ENCODE data around the gene ZNF462.

Gene ZNF462

GRCh38 chr9:106877345-106877744, 14.4 kb downstream of the ZNF462 start:
- Histone ChIP-seq H3K36me3 (ENCODE audit: insufficient read depth, low read length) (no peaks in the 10 kb centered on the region), H3K4me1 (ENCODE audit: insufficient read depth, low read length, poor library complexity, severe bottlenecking) (no peaks in the 10 kb centered on the region)

DNA sequence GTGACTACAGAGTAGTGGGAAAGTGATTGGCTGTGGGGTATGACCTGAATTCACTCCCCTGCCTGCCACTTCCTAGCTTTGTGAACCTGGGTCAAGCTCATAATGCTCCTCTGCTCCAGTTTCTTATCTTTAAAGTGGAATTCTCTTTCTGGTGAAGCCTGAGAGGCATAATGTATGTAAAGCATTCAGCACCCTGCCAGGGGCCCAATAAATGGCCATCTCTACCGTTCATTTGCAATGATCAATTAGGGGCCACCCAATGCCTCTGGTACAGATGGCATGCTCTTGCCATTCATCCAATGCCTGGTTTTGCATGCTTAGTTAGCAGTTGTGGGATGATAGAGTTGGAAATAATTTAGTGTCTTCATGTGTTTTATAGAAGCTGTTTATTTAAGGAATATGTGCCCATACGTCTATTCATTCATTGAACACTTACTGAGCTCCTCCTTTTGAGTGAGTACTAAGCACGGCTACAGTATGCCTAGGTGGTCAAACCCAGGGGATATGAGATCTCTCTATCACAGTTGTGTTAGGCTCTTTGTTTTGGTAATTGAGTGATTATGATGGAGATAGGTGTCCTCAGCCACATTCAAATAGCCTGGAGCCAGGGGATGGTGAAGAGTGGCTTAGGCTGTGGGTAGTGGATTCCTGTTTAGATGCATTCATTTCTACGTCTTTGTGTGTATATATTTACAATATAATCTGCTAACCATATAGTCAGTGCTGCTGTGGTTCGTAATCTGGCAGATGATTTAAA, 15.3 kb downstream of the ZNF462 start:
- TF ChIP-seq, protein P1, sequence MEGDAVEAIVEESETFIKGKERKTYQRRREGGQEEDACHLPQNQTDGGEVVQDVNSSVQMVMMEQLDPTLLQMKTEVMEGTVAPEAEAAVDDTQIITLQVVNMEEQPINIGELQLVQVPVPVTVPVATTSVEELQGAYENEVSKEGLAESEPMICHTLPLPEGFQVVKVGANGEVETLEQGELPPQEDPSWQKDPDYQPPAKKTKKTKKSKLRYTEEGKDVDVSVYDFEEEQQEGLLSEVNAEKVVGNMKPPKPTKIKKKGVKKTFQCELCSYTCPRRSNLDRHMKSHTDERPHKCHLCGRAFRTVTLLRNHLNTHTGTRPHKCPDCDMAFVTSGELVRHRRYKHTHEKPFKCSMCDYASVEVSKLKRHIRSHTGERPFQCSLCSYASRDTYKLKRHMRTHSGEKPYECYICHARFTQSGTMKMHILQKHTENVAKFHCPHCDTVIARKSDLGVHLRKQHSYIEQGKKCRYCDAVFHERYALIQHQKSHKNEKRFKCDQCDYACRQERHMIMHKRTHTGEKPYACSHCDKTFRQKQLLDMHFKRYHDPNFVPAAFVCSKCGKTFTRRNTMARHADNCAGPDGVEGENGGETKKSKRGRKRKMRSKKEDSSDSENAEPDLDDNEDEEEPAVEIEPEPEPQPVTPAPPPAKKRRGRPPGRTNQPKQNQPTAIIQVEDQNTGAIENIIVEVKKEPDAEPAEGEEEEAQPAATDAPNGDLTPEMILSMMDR (conservative IDR thresholded peaks at IDR 0.05; ENCODE audit: low read length), result no peak
- no peak for TF ChIP-seq EZH2phosphoT487 (IDR thresholded peaks at IDR 0.05; ENCODE audit: borderline replicate concordance)
- no peaks in the 10 kb centered on the region for H3K36me3 ChIP-seq (ENCODE audit: insufficient read depth, low read length)
- peaks cover 27% of the 10 kb centered on the region; the same call in 1 of the 2 replicates for H3K79me2 ChIP-seq (ENCODE audit: insufficient read depth, low read length)
- peaks cover 42% of the 10 kb centered on the region for H4K20me1 ChIP-seq (ENCODE audit: insufficient read depth, low read length, poor library complexity, severe bottlenecking)
- H3K9me3 ChIP-seq (ENCODE audit: insufficient read depth, low read depth, low read length), result no peaks in the 10 kb centered on the region
- H3K4me3 ChIP-seq (ENCODE audit: low read length, poor library complexity, severe bottlenecking), result no peak overlapping the region
- H3K27me3 ChIP-seq (ENCODE audit: insufficient read depth, low read length, poor library complexity, severe bottlenecking), result peaks cover 21% of the 10 kb centered on the region
- H3K9me2 ChIP-seq (replicated peaks; ENCODE audit: low read depth, low read length), result no peaks in the 10 kb centered on the region
- no peak overlapping the region for H2AFZ ChIP-seq (ENCODE audit: low read length)
- no peaks in the 10 kb centered on the region for H3F3A ChIP-seq (ENCODE audit: low read depth)
- peaks cover 7% of the 10 kb centered on the region for H3K4me1 ChIP-seq (ENCODE audit: insufficient read depth, low read length, poor library complexity, severe bottlenecking)
- H3K4me2 ChIP-seq (ENCODE audit: low read depth, low read length, poor library complexity, severe bottlenecking), result no peak overlapping the region
- no peak overlapping the region for H3K9ac ChIP-seq (ENCODE audit: low read depth, low read length, poor library complexity, severe bottlenecking)

More at GRCh38 chr9:106877345-106877744, 14.4 kb downstream of the ZNF462 start:
- no peak for TF ChIP-seq EZH2phosphoT487 (IDR thresholded peaks at IDR 0.05; ENCODE audit: borderline replicate concordance)
- TF ChIP-seq, protein P1 (conservative IDR thresholded peaks at IDR 0.05; ENCODE audit: low read length), result no peak
- H4K20me1 ChIP-seq (ENCODE audit: insufficient read depth, low read length, poor library complexity, severe bottlenecking), result peaks cover 33% of the 10 kb centered on the region
- H3K79me2 ChIP-seq (ENCODE audit: insufficient read depth, low read length), result peaks cover 27% of the 10 kb centered on the region
- H3K9me2 ChIP-seq (replicated peaks; ENCODE audit: low read depth, low read length), result no peaks in the 10 kb centered on the region
- no peaks in the 10 kb centered on the region for H3F3A ChIP-seq (ENCODE audit: low read depth)
- no peak overlapping the region for H2AFZ ChIP-seq (ENCODE audit: low read length)
- H3K9ac ChIP-seq (ENCODE audit: low read depth, low read length, poor library complexity, severe bottlenecking), result no peak overlapping the region
- H3K27me3 ChIP-seq (ENCODE audit: insufficient read depth, low read length, poor library complexity, severe bottlenecking), result peaks cover 21% of the 10 kb centered on the region
- no peak overlapping the region for H3K4me2 ChIP-seq (ENCODE audit: low read depth, low read length, poor library complexity, severe bottlenecking)
- no peak overlapping the region for H3K4me3 ChIP-seq (ENCODE audit: low read length, poor library complexity, severe bottlenecking)
- H3K9me3 ChIP-seq (ENCODE audit: insufficient read depth, low read depth, low read length), result no peaks in the 10 kb centered on the region

DNA sequence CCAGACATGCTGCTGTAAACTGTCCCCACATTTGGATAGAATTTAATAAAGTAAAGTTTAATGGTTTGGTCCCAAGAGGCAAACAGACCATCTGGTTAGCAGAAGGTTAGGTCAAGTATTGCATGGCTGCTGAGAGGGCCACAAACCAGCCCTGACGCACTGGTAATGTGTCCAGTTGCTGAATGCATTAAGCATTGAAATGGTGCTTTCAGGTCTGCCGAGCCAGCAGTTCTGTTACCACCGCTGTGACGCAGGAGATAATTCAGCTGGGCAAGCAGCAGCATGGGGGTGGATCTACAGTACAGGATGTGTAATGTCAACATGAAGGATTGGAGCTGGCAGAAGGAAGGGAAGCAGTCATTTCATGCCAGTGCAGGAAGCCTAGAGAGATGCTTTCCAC, 16.0 kb downstream of the ZNF462 start:
- H3K79me2 ChIP-seq (ENCODE audit: insufficient read depth, low read length), result peaks cover 22% of the 10 kb centered on the region; the same call in 1 of the 2 replicates
- no peak for TF ChIP-seq EZH2phosphoT487 (IDR thresholded peaks at IDR 0.05; ENCODE audit: borderline replicate concordance)
- TF ChIP-seq, protein P1 (conservative IDR thresholded peaks at IDR 0.05; ENCODE audit: low read length), result no peak

More for the DNA sequence above, 16.0 kb downstream of the ZNF462 start:
- H3K36me3 ChIP-seq (ENCODE audit: insufficient read depth, low read length), result no peaks in the 10 kb centered on the region
- H3K4me1 ChIP-seq (ENCODE audit: insufficient read depth, low read length, poor library complexity, severe bottlenecking), result peaks cover 12% of the 10 kb centered on the region
- H3K9ac ChIP-seq (ENCODE audit: low read depth, low read length, poor library complexity, severe bottlenecking), result no peak overlapping the region
- no peaks in the 10 kb centered on the region for H3F3A ChIP-seq (ENCODE audit: low read depth)
- no peaks in the 10 kb centered on the region for H3K9me2 ChIP-seq (replicated peaks; ENCODE audit: low read depth, low read length)
- H4K20me1 ChIP-seq (ENCODE audit: insufficient read depth, low read length, poor library complexity, severe bottlenecking), result peaks cover 48% of the 10 kb centered on the region
- H3K9me3 ChIP-seq (ENCODE audit: insufficient read depth, low read depth, low read length), result no peaks in the 10 kb centered on the region
- no peak overlapping the region for H3K4me3 ChIP-seq (ENCODE audit: low read length, poor library complexity, severe bottlenecking)
- H3K4me2 ChIP-seq (ENCODE audit: low read depth, low read length, poor library complexity, severe bottlenecking), result no peak overlapping the region
- peaks cover 21% of the 10 kb centered on the region for H3K27me3 ChIP-seq (ENCODE audit: insufficient read depth, low read length, poor library complexity, severe bottlenecking)
- H2AFZ ChIP-seq (ENCODE audit: low read length), result no peak overlapping the region

Data from Loucy (cell line).